IMR-90 (cell line): Measurements from ENCODE around the gene JPH3. TPM values are rescaled to one million over a fixed set of nuclear protein-coding genes. Genes with fewer than 3 reads are reported as not detected.

ENCODE experiments used
- ATAC-seq: fragments of 200-7000 bp; cut with Tn5 transposase; 2 replicates; pipeline ENCODE4 v1.9.1; 2020; ENCODE audit warnings: low read depth, mild to moderate bottlenecking, moderate library complexity
- BruUV-seq: library from RNA; stranded (reverse); fragments of 400-500 nt; replicated peaks from 2 replicates; lab custom pipeline; 2021; lab: Mats Ljungman, UMichigan
- CTCF ChIA-PET: fragments of 300-600 bp; formaldehyde crosslinking; extraction: SDS; loops from one replicate; lab custom pipeline; 2021; ENCODE audit warnings: antibody characterized with exemption; lab: Yijun Ruan, JAX
- POLR2A ChIA-PET: fragments of 300-600 bp; sonication (Branson Sonifier 250); formaldehyde crosslinking; loops from one replicate; lab custom pipeline; 2022; ENCODE audit warnings: antibody characterized with exemption; ENCODE audit not compliant: unreplicated experiment; lab: Charles Lee
- DNase-seq: peaks from one replicate; pipeline ENCODE4 v3.0.0; 2013
- H2AFZ ChIP-seq: replicated peaks from 2 replicates; pipeline ENCODE3; 2013; ENCODE audit warnings: low read length, mild to moderate bottlenecking; ENCODE audit not compliant: poor library complexity
- H2AK5ac ChIP-seq: 2 replicates; pipeline ENCODE4 v1.6.1; 2013; ENCODE audit warnings: low read depth, low read length, inconsistent platforms
- H2AK9ac ChIP-seq: replicated peaks from 2 replicates; pipeline ENCODE3; 2013; ENCODE audit warnings: mild to moderate bottlenecking, low read depth, low read length, moderate library complexity; ENCODE audit not compliant: poor library complexity
- H2BK120ac ChIP-seq: 2 replicates; pipeline ENCODE4 v1.6.1; 2013; ENCODE audit warnings: low read depth, low read length, inconsistent platforms
- H2BK15ac ChIP-seq: 3 replicates; pipeline ENCODE4 v1.6.1; 2013; ENCODE audit warnings: low read depth, low read length, inconsistent platforms
- H2BK20ac ChIP-seq: 2 replicates; pipeline ENCODE4 v1.6.1; 2013; ENCODE audit warnings: low read depth, mild to moderate bottlenecking, inconsistent platforms, low read length, moderate library complexity
- H2BK5ac ChIP-seq: 2 replicates; pipeline ENCODE4 v1.6.1; 2013; ENCODE audit warnings: mild to moderate bottlenecking, low read depth, low read length, inconsistent platforms; ENCODE audit not compliant: poor library complexity, severe bottlenecking
- H3K14ac ChIP-seq: replicated peaks from 2 replicates; pipeline ENCODE4 v1.6.1; 2013; ENCODE audit warnings: low read depth, low read length, inconsistent platforms
- H3K18ac ChIP-seq: 2 replicates; pipeline ENCODE4 v1.6.1; 2013; ENCODE audit warnings: low read depth, low read length, control low read depth
- H3K23ac ChIP-seq: 2 replicates; pipeline ENCODE4 v1.6.1; 2013; ENCODE audit warnings: low read depth, low read length, inconsistent platforms
- H3K27ac ChIP-seq: 2 replicates; pipeline ENCODE4 v1.5.1; 2013; ENCODE audit warnings: mild to moderate bottlenecking, control low read depth, low read length; ENCODE audit not compliant: insufficient read depth
- H3K27me3 ChIP-seq: 2 replicates; pipeline ENCODE4 v1.6.1; 2013; ENCODE audit warnings: low read length; ENCODE audit not compliant: control insufficient read depth, insufficient read depth
- H3K36me3 ChIP-seq: 2 replicates; pipeline ENCODE4 v1.6.1; 2013; ENCODE audit warnings: low read length, mixed read lengths; ENCODE audit not compliant: control insufficient read depth, insufficient read depth
- H3K4ac ChIP-seq: 2 replicates; pipeline ENCODE4 v1.6.1; 2013; ENCODE audit warnings: low read depth, low read length, inconsistent platforms
- H3K4me1 ChIP-seq: 2 replicates; pipeline ENCODE4 v1.6.1; 2013; ENCODE audit warnings: low read length, mixed read lengths; ENCODE audit not compliant: control insufficient read depth, insufficient read depth
- H3K4me2 ChIP-seq: 2 replicates; pipeline ENCODE4 v1.6.1; 2013; ENCODE audit warnings: low read depth, mild to moderate bottlenecking, control low read depth, low read length, moderate library complexity
- H3K4me3 ChIP-seq: 2 replicates; pipeline ENCODE4 v1.5.1; 2013; ENCODE audit warnings: low read depth, mild to moderate bottlenecking, control low read depth, low read length, moderate library complexity; ENCODE audit not compliant: insufficient read depth
- H3K56ac ChIP-seq: 2 replicates; pipeline ENCODE4 v1.6.1; 2013; ENCODE audit warnings: low read length, inconsistent platforms; ENCODE audit not compliant: insufficient read depth; ENCODE audit errors: extremely low read depth
- H3K79me1 ChIP-seq, 2 experiments: 2 replicates each; pipeline ENCODE4 v1.6.1; 2013; ENCODE audit warnings: low read length in 2 of 2, inconsistent platforms in 1 of 2, low read depth in 1 of 2
- H3K9ac ChIP-seq: 2 replicates; pipeline ENCODE4 v1.6.1; 2013; ENCODE audit warnings: low read depth, low read length, control low read depth
- H3K9me1 ChIP-seq: 2 replicates; pipeline ENCODE4 v1.6.1; 2013; ENCODE audit warnings: low read length, inconsistent platforms; ENCODE audit not compliant: insufficient read depth
- H3K9me3 ChIP-seq: 2 replicates; pipeline ENCODE4 v1.6.1; 2013; ENCODE audit warnings: low read length; ENCODE audit not compliant: control insufficient read depth, insufficient read depth
- H4K20me1 ChIP-seq: 2 replicates; pipeline ENCODE4 v1.6.1; 2013; ENCODE audit warnings: low read length, inconsistent platforms; ENCODE audit not compliant: insufficient read depth
- H4K5ac ChIP-seq: 2 replicates; pipeline ENCODE4 v1.6.1; 2013; ENCODE audit warnings: mild to moderate bottlenecking, low read depth, low read length, control low read depth
- H4K8ac ChIP-seq, 2 experiments: 2 replicates each; pipeline ENCODE4 v1.6.1; 2013; ENCODE audit warnings: low read depth in 2 of 2, low read length in 2 of 2, control low read depth in 1 of 2, inconsistent platforms in 1 of 2
- H4K91ac ChIP-seq: 2 replicates; pipeline ENCODE4 v1.6.1; 2013; ENCODE audit warnings: low read depth, low read length, inconsistent platforms; ENCODE audit not compliant: insufficient read depth
- BHLHE40 ChIP-seq: fragments of 150-350 bp; IDR thresholded peaks from 2 replicates; pipeline ENCODE4 v1.6.1; 2016; ENCODE audit warnings: mild to moderate bottlenecking, low read depth, low read length
- FOS ChIP-seq: fragments of 150-350 bp; IDR thresholded peaks from 2 replicates; pipeline ENCODE4 v1.6.1; 2016; ENCODE audit warnings: low read depth, low read length
- MAFK ChIP-seq: IDR thresholded peaks from 2 replicates; pipeline ENCODE4 v1.6.1; 2012; ENCODE audit warnings: low read depth, low read length, improper control_type of control experiment
- MAZ ChIP-seq: IDR thresholded peaks from 2 replicates; pipeline ENCODE4 v1.6.1; 2012; ENCODE audit warnings: low read depth, mild to moderate bottlenecking, low read length, improper control_type of control experiment, moderate library complexity, borderline replicate concordance
- MXI1 ChIP-seq: IDR thresholded peaks from 2 replicates; pipeline ENCODE4 v1.6.1; 2012; ENCODE audit warnings: low read depth, mild to moderate bottlenecking, low read length, moderate library complexity, borderline replicate concordance
- SMC3 ChIP-seq: fragments of 150-350 bp; IDR thresholded peaks from 2 replicates; pipeline ENCODE4 v1.6.1; 2016; ENCODE audit warnings: low read depth, mild to moderate bottlenecking, antibody characterized with exemption, low read length, moderate library complexity
- USF2 ChIP-seq: fragments of 150-350 bp; IDR thresholded peaks from 2 replicates; pipeline ENCODE4 v1.6.1; 2017; ENCODE audit warnings: mild to moderate bottlenecking, antibody characterized with exemption, low read length, low read depth
- whole genome bisulfite sequencing, 2 experiments: methylation state at CpG; one replicate each; pipeline versions ENCODE4 v1.1.5 to v1.1.7; 2013; ENCODE audit warnings: missing lambda C conversion rate in 2 of 2; ENCODE audit not compliant: insufficient read length in 1 of 2; ENCODE audit errors: extremely low coverage in 2 of 2; 5-methylcytosine and 5-hydroxymethylcytosine counted together
- dilution Hi-C: fragments of 300-500 bp; cut with HindIII; formaldehyde crosslinking; loops from one replicate; pipeline ENCODE4 v1.14.3; 2018; ENCODE audit warnings: low sequenced_read_pairs; ENCODE audit not compliant: unreplicated experiment
- in situ Hi-C: fragments of 300-500 bp; cut with MboI; formaldehyde crosslinking; loops from 3 replicates; pipeline ENCODE4 v1.14.3; 2019; ENCODE audit warnings: low sequenced_read_pairs, inconsistent platforms, mixed read lengths
- intact Hi-C: fragments of 100-400 bp; cut with micrococcal nuclease; formaldehyde crosslinking; loops from 2 replicates; pipeline ENCODE4 v1.10.0; 2022
- polyA plus RNA-seq, 3 experiments: library from polyadenylated mRNA; depleted of rRNA; stranded (reverse); fragments of >200 nt; gene quantifications; 2 replicates each; pipeline ENCODE4 v1.2.3, GENCODE V29; 2012; ENCODE audit warnings: low replicate concordance in 1 of 3
- total RNA-seq: library from RNA; depleted of rRNA; stranded (reverse); fragments of >200 nt; gene quantifications from 2 replicates; pipeline ENCODE4 v1.2.3, GENCODE V29; 2012

Gene JPH3
- total and polyA plus RNA-seq, 2 of the 4 experiments (the other 2 are of a cell fraction): 0.03 TPM; not detected in 1

GRCh38 chr16:87652799-87653198, 50.5 kb downstream of the JPH3 start:
- in situ Hi-C loops: no loop called here
- no TSS peak for BruUV-seq
- H4K5ac ChIP-seq: no peak overlapping the region
- peaks cover 69% of the 10 kb centered on the region for H3K27me3 ChIP-seq
- intact Hi-C loops: no loop called here
- TF ChIP-seq BHLHE40: no peak
- no peak for TF ChIP-seq MAZ
- no peak for TF ChIP-seq MAFK
- TF ChIP-seq USF2: no peak
- TF ChIP-seq MXI1: no peak
- no peak for TF ChIP-seq FOS
- TF ChIP-seq SMC3: no peak
- H3K23ac ChIP-seq: no peak overlapping the region
- H3K9me1 ChIP-seq: no peaks in the 10 kb centered on the region
- dilution Hi-C loops: no loop called here
- ATAC-seq (no peak), DNase-seq (no peak)
- no peaks in the 10 kb centered on the region for H3K79me1 ChIP-seq
- H2BK5ac ChIP-seq: no peak overlapping the region
- H3K18ac ChIP-seq: no peak overlapping the region
- H3K27ac ChIP-seq: no peak overlapping the region
- no peaks in the 10 kb centered on the region for H3K4me1 ChIP-seq
- no peak overlapping the region for H3K4me3 ChIP-seq
- no peaks in the 10 kb centered on the region for H3K36me3 ChIP-seq
- H3K9ac ChIP-seq: no peak overlapping the region
- ChIA-PET POLR2A (no interaction called here), CTCF (no interaction called here)
- no peak overlapping the region for H2BK20ac ChIP-seq
- no peak overlapping the region for H2AFZ ChIP-seq
- H3K4ac ChIP-seq: no peak overlapping the region
- no peak overlapping the region for H2BK15ac ChIP-seq
- H2AK5ac ChIP-seq: no peak overlapping the region
- no CpG with 5 or more reads among the region's 6 CpGs for WGBS, 2 experiments
- no peak overlapping the region for H2BK120ac ChIP-seq
- H4K91ac ChIP-seq: no peak overlapping the region
- no peak overlapping the region for H3K56ac ChIP-seq
- no peak overlapping the region for H3K14ac ChIP-seq
- no peak overlapping the region for H4K8ac ChIP-seq
- no peaks in the 10 kb centered on the region; the same call in 1 of the 2 replicates for H4K20me1 ChIP-seq
- H3K4me2 ChIP-seq: no peak overlapping the region
- no peak overlapping the region for H2AK9ac ChIP-seq
- H3K9me3 ChIP-seq: peaks cover 3% of the 10 kb centered on the region; the same call in 1 of the 2 replicates
